GM19328 (cell line): Measurements from ENCODE around the gene PBRM1.

Experiments used
- ATAC-seq: cut with Tn5 transposase; IDR thresholded peaks from one replicate; pipeline ENCODE4 v1.9.1; 2021; ENCODE audit warnings: mild to moderate bottlenecking, moderate library complexity; ENCODE audit not compliant: unreplicated experiment

The PBRM1 gene

GRCh38 chr3:52670621-52671521, 14.8 kb downstream of the PBRM1 start:
- no peak for ATAC-seq

- no peak for ATAC-seq
Measured at GRCh38 chr3:52663098-52663497, 22.6 kb downstream of the PBRM1 start.

GRCh38 chr3:52660046-52660445, 25.7 kb downstream of the PBRM1 start:
- no peak for ATAC-seq

GRCh38 chr3:52655895-52656294, 29.8 kb downstream of the PBRM1 start:
- ATAC-seq: no peak

GRCh38 chr3:52651592-52651991, 34.1 kb downstream of the PBRM1 start:
- no peak for ATAC-seq

GRCh38 chr3:52650439-52650838, 35.3 kb downstream of the PBRM1 start:
- no peak for ATAC-seq

GRCh38 chr3:52649461-52650210, 36.1 kb downstream of the PBRM1 start:
- ATAC-seq: no peak

- no peak for ATAC-seq
Measured at GRCh38 chr3:52645549-52645948, 40.2 kb downstream of the PBRM1 start.

GRCh38 chr3:52636673-52637072, 49.0 kb downstream of the PBRM1 start:
- ATAC-seq: no peak

GRCh38 chr3:52633786-52634185, 51.9 kb downstream of the PBRM1 start:
- ATAC-seq: no peak

GRCh38 chr3:52625041-52625440, 60.7 kb downstream of the PBRM1 start:
- no peak for ATAC-seq

- ATAC-seq: no peak
Measured at GRCh38 chr3:52623234-52623792, 62.4 kb downstream of the PBRM1 start.

GRCh38 chr3:52620580-52620979, 65.1 kb downstream of the PBRM1 start:
- no peak for ATAC-seq

GRCh38 chr3:52615166-52615565, 70.5 kb downstream of the PBRM1 start:
- no peak for ATAC-seq

GRCh38 chr3:52614689-52615088, 71.0 kb downstream of the PBRM1 start:
- ATAC-seq: no peak

GRCh38 chr3:52609316-52609815, 76.3 kb downstream of the PBRM1 start:
- no peak for ATAC-seq

GRCh38 chr3:52608337-52608736, 77.4 kb downstream of the PBRM1 start:
- ATAC-seq: no peak

GRCh38 chr3:52606373-52607085, 79.2 kb downstream of the PBRM1 start:
- ATAC-seq: no peak

- no peak for ATAC-seq
Measured at GRCh38 chr3:52600258-52600657, 85.5 kb downstream of the PBRM1 start.

GRCh38 chr3:52596658-52597265, 89.0 kb downstream of the PBRM1 start:
- ATAC-seq: no peak
